GM15510 (cell line): ENCODE measurements around the gene SEC14L2.

ENCODE experiments used
- POLR2A ChIP-seq: IDR thresholded peaks from 3 replicates; pipeline ENCODE4 v1.6.1; 2011; ENCODE audit warnings: borderline replicate concordance; ENCODE audit not compliant: insufficient read length; ENCODE audit errors: extremely low read depth

The SEC14L2 gene

DNA sequence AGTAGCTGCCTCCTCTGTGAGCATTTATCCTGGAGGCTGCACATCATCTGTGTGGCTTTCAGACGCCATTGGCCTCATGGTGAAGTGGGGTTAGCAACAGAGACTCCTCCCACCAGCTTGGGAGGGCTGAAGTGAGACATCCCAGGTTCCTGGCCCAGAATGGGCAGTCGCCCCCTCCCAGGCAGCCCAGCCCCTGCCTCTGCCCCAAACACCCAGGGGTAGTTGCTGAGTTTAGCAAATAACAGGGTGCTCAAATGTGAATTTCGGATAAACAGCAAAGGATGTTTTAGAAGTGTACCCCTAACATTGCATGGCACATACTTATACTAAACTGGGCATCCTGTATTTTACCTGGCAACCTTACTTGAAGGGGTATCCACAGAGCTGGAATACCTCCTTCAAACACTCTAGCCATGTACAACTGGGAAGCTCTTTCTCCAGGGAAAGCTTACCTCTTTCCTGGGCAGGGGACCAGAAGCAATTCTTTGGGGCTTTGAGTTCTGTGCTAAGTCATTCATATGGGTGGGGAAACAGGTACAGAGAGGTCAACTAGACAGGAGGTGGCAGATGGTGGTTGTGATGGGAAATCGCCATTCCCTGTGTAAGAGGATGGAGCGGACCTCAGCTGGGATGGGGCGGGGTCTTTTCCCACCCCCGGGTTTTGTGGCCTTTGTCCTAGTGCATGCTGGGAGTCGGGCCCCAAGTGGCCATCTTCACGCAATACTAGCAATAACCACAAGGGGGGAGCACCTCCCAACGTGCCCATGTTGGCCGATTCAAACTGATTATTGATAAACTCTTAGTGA is 48.0 kb downstream of the SEC14L2 start:
- no peak for TF ChIP-seq POLR2A

DNA sequence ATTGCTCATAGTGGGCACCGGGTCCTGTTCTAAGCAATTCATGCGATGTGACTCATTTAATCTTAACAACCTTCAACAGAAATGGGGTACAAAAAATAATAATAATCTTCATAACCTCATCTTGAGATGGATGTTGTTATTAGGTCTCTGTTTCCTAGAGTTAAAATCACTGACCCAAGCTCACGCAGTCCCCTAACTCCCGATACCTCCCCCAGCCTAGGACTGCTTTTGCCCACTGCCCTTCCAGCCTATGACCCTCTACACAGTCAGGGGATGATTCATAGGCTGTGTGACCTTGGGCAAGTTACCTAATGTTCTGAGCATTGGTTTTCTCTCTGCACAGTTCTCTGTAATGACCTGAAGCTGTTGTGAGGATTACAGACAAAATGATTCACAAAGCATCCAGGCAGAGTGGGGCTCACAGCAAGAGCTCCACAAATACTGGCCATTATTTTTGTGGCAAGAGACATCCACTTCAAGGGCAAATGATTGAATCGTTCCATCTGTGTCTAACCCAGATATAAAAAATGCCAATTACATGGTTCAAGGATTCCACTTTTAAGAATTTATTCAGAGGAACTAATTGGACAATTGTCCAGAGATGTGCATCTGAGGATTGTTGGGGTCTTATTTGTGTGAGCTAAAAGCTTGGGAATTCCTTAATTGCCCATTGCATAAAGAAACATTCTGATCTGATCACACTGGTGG is 48.8 kb downstream of the SEC14L2 start:
- TF ChIP-seq POLR2A, result no peak

DNA sequence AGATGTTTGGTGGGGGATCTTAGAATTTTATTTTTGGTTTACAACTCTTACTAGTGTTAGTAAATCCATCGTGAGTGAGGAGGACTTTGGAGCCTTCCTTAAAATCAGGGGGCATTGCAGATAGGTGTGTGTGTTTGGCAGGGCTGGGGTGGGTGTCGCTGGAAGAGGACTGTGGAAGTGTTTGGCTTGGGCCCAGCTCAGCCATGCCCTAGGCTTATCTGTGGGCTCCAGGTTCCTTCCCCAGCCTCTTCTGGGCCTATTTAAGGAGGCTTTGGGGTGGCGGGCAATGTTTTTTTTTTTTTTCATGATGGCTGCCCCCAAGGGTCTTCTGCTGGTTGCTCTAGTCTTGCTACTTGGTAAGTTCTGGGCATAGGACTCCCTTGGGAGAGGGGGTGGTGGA is 50.8 kb downstream of the SEC14L2 start:
- no peak for TF ChIP-seq POLR2A

DNA sequence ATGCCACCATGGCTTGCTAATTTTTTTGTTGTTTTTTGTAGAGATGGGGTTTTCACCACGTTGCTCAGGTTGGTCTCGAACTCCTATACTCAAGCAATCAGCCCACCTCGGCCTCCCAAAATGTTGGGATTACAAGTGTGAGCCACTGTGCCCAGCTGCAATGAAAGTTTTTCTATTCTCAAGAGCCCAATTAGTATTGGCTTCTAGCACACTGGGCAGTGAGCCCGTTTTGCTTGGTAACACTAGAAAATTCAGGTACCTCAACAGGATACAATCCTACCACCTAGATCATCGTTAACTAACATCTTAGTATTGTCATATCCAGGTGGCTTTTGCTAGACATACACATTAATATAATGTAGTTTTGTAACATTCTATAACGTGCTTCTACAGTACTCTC is 56.0 kb downstream of the SEC14L2 start:
- no peak for TF ChIP-seq POLR2A

DNA sequence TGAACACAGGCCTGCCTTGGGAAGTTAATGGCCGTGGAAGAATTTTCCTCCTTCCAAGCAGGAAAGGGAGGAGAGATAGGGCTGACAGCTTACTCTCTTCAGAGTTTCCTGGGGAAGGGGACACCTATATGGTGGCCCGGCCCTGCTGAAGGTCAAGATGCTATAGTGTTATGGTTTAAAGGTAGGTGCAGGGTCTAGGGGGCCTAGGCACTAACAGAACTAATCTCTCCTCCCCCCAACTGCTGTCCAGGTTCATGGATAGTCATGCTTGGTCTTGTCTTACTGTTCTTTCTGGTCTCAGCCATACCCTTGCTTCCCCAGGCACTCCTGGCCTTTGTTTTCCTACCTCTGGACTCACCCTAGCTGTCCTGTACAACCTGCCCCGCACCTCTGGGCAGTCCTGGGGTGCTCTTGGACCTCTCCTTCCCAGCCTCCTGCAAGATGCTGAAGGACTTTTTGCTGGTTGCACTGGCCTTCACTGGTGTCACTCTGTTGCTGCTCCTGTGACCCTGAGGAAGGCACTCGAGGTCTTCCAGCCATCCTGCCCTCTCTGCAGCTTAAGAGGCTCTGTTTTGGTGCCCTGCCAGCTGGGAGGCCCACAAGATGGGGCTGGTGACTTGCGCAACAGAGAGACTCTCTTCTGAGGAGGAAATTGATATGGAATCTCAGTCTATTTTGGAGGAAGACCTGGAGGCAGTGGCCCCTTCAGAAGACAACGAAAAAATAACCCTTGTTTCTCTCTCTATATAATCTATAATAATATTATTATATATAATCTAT is 57.1 kb downstream of the SEC14L2 start:
- TF ChIP-seq POLR2A, result no peak

DNA sequence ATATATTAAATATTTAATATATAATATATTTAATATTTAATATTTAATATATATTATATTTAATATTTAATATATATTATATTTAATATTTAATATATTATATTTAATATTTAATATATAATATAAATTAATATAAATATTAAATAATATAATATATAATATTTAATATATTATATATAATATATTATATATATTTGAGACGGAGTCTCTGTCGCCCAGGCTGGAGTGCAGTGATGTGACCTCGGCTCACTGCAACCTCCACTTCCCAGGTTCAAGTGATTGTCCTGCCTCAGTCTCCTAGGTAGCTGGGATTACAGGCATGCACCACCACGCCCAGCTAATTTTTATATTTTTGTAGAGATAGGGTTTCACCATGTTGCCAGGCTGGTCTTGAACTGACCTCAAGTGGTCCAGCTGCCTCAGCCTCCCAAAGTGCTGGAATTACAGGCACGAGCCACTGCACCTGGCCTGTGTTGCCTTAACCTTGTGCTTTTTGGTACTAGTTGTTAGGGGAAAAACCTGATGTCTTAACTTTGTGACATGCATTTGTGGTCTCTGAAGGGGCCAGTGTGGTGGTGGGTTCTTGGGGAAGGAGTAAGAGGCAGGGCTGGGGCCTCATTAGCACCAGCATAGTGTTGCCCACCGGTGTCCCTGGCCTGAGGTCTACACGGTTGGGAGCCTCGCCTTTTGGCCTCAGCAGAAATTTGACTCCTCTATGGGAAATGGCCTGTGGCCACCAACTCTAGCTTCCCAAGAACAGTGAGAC is 58.4 kb downstream of the SEC14L2 start:
- TF ChIP-seq POLR2A, result no peak

DNA sequence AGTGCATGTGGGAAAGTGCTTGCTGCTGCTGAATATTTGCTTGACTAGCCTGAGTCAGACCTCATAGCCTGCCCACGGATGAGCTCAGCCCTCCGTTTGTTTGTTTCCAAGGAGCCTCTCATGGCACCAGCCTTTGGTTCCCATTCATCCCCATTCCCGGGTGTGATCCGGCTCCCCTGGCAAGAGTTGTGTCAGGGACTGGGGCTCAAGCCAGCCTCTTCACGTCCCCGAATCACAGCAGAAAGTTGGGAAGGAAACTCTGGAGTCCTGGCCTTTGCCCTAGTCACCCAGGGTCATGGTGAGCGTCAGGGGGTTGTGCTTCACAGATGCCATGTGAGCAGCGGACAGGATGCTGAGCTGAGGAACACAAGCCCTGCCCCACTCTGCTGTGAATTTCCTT is 61.2 kb downstream of the SEC14L2 start:
- no peak for TF ChIP-seq POLR2A

DNA sequence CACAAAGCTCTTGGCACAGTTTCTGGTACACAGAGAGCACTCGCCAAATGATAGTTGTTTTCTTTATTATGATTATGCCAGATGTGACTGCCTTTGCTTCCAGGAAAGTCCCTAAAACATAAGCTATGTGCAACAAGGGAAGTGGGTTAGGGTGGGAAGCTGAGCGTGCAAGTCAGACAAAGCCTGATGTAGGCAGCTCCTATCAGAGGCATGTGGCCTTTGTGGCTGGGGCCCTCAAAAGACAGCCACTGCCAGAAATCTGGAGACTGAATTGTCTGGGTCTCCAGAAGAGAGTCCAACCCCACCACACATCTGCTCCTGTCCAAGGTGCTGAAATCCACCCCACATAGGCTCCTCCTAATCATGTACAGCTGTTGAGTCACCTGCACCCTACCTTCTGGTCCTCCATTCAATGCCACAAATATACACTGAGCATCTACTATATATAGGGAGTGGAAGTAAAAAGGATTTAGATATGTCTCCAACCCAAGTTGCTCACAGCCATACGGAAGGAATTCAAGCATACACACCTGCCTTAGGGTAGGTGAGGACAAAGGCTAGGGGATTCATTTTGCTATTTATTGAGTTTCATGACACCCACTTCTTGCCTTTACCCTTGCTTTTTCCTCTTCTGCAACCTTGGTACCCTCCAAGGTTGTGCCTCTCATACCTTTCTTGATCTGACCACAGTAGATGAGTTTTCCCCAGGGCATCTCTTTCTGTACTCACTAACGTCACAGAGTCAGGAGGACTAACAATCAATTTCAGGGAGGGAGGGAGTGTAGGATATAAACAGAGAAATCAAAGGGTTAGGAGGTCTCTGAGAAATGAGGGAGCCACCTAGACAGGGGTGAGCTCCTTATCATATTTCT is 62.6 kb downstream of the SEC14L2 start:
- TF ChIP-seq POLR2A, result no peak

DNA sequence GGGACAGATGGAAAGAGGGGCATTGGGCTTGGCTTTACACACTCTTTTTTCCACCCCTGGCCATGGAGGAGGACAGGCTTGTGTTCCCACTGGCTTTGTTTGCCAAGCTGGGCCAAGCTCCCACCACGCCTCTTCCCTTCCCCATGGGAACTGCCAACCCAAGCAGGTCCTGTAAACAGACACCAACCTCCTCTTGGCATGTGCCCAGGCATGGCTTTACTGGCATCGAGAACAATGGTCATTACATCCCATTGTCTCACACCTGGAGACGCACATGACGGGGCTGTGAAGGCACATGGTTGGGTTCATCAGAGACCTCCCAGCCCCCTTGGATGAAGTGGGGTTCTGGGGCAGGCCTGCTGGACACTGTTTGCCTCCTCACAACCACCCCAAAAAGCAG is 63.3 kb downstream of the SEC14L2 start:
- no peak for TF ChIP-seq POLR2A

DNA sequence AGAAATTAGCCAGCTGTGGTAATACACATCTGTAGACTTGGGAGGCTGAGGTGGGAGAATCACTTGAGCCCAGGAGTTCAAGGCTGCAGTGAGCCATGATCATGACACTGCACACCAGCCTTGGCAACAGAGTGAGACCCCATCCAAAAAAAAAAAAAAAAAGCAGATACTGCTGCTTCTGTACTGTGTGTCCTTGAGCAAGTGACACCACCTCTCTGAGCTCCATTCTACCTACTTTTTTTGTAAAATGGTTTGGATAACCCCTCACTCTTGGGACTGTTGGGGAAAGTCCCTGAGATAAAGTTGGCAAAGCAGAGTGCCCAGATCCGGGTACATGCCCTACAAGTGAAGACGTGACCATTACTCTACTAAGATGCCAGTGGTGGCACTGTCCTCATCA is 72.3 kb downstream of the SEC14L2 start:
- TF ChIP-seq POLR2A, result no peak

DNA sequence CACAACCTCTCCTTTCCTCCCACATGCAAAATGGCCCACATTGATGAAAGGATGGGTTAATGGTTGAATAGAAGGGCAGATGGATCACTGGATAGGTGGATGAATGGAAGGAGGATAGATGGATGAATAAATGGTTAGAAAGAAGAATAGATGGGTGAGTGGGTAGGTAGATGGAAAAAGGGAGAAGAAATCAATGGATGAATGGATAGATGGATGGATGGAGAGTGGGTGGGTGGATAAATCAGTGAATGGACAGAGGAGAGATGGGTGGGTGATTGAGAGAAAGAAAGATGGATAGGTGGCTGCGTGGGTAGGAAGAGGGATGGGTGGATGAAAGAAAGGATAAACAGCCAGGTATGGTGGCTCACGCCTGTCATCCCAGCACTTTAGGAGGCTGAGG is 73.8 kb downstream of the SEC14L2 start:
- no peak for TF ChIP-seq POLR2A

DNA sequence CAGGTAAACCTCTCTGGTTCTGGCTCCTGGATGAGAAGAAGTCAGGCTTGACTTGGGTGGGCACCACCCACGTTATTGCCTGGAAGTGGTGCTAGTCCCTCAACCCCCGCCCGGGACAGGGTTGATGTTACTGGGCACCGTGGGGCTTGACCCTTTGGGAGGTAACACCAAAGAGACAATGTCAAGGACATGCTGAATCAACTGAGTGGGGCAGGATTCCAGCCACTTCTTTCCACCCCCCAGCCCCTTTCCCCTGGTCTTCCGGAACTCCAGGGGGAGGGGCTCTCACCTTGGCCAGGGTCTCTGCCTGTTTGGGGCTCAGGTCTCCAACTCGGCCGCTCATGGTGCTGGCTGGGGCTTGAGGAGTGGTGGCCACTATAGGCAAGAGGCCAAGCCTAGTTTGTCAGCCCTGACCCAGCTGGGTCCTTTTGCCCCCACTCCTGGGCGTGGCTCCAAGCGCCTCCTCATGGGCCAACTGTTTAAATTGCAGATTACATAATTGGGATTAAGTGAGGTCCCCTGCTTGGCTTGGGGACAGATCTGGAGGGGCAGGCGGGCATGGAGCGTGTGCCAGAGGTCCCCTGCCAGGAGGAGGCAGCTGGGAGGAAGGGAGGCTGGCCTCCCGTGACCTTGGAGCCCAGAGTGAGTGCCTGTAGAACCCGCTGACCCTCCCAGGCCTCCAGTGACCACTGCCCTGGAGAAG is 74.9 kb downstream of the SEC14L2 start, which contains the start of gene SEC14L3:
Gene SEC14L3, minus strand, starts transcription at position 402 of the 703 bp plus-strand sequence. Its CDS starts 59 bp downstream, at position 343.
- TF ChIP-seq POLR2A, result no peak
